Activated CD8-positive, alpha-beta memory T cell treated with anti-CD3 and anti-CD28 coated beads, Interleukin-2, amount 50 U/mL, for 24 hours (primary cell): ENCODE results near the gene INTS7.
"Not testable (repeated sequence)": the region's sequence is repeated elsewhere in the genome, so short reads cannot be mapped to it uniquely, and the experiment has no call there.

Source experiments
- DNase-seq: peaks from one replicate; pipeline ENCODE4 v3.0.0-alpha.2; 2020; ENCODE audit errors: extremely low read depth

The INTS7 gene

DNA sequence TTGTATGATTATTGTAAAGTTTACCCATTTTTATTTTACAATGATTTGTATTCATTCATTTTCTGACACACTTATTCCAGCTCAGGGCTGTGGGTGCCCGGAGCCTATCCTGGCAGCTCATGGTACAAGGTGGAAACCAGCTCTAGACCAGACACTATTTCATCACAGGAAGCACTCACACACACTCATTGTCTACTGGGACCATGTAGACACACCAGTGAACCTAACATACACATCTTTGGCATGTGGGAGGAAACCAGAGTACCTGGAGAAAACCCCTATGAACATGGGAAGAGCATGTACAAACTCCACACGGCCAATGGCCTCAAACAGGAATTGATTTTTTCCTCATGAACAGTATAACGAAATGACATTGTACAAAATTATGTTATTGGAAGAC lies 2.5 kb upstream of the INTS7 start:
- no peak for DNase-seq

DNA sequence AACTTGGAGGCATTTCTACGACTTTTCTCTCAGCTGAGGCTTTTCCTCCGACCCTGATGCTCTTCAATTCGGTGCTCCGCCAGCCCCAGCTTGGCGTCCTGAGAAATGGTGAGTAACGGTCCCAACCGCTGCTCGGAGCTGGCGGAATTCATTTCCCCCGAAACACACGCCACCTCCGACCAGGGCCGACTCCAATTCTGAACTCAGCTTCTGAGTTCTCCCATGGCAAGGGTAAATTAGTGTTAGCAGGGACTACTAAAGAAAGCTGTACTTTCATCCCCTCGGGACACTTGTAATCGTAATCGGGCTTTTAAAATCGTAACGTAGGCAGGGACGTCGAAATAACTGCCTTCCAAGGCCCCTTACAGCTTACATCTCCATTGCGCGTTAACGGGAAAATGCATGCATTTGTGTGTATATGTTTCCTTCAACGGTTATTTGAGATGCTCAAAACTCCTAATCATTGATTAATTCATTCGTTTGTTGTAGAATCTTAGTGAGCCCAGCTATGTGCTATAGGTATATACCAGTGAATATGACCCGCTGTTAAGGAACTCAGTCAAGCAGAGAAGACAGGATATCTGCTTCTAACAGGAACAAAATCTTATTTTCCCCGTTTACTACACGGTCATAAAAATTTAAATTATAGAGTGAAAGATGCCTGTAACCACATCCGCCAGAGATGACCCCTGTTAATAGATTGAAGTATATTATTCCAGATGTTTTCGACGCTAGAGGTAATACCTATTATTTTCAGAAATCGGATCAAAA lies 663 bp upstream of the INTS7 start:
- no peak for DNase-seq

DNA sequence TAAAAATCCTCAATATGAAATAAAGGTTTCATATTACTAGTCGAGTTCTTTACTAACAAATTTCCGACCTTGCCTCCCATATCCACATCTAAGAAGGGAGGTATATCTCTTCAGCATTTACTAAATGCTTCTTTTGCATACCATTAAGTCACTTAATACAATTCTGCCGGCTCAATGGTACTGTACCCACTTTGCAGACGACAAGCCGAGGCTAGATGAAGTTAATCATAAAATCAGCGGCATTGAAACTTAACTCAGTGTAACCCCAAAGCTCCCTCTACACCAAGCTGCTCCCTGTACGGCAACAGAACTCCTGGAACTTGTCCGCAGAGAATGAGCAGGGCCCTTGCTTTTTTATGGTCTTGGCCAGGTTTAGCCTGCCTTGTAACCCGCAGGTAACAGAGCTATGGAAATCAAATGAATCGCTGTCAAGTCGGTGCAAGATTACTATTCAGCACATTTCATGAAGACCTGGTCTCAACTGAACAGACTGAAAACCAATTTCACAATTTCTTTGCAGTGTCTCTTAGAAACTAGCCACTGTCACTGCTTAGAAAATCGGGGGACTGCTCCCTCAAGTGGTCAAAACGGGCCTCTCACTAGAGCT lies 738 bp downstream of the INTS7 start:
- DNase-seq = no peak

DNA sequence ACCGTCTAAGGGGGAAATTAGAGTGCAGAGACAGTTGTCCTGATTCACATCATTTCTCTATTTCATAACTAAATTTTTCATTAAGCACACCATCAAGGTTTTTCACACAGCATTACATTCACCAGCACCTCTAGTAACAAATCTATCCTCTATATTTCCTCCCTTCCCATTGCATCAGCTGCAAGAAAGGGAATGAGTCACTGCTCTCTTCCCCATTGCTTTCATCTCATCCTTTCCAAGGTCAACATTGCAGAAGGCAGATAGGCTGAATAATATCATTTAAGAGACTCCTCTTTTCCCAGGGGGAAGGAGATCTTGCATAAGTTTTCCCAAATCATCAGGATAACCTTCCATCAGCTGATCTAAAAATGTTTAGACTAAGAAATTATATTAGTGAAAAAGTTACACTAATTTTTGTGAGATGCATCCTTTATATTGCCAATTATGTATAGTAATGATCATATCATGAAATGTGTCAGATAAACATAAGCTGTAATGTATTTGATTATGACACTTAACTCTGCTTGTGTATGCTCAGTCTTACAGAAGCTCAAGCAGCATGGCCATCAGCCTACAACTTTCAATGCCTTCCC lies 4.3 kb downstream of the INTS7 start:
- DNase-seq = no peak

DNA sequence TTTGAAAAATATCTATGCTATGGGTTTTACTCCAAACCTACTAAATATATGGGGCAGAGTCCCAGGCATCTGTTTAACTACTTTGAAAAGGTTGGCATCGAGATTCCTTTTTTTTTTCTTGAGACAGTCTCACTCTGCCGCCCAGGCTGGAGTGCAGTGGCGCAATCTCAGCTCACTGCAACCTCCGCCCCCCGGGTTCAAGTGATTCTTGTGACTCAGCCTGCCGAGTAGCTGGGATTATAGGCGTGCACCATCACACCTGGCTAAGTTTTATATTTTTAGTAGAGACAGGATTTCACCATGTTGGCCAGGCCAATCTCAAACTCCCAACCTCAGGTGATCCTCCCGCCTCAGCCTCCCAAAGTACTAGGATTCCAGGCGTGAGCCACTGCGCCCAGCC lies 7.6 kb downstream of the INTS7 start:
- DNase-seq = not testable (repeated sequence)

DNA sequence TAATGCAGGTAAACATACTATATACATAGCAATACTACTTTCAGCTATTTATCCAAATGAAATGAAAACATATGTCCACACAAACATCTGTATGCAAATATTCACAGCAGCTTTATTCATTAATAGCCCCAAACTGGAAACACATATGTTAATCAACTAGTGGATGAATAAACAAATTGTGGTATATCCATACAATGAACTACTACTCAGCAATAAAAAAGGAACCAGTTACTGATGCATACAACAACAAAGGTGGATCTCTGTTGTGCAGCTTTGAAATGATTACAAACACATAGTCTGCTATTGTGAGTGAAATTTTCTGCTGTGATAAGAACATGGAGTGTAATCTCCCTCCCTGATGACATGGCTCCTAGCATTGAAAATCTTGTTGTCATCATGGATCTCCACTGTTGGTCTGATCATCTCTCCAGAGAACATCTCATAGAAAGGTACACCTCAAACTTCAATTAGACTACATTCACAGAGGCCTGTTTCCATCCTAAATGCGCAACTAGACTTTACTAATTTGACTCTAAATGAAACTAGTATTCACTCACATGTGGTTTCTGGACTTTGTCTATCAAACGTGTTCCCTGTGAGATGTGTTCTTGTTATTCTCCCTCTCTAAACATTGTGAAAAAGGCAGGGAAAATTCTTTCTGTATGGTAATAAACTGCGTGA lies 10.7 kb downstream of the INTS7 start:
- DNase-seq = no peak

DNA sequence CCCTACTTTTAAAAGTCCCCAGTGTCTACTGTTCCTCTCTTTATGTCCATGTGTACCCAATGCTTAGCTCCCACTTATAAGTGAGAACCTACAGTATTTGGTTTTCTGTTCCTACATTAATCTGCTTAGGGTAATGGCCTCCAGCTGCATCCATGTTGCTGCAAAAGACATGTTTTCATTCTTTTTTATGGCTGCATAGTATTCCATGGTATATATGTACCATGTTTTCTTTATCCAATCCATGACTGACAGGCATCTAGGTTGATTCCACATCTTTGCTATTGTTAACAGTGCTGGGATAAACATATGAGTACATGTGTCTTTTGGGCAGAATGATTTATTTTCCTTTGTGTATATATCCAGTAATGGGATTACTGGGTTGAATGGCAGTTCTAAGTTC lies 12.4 kb downstream of the INTS7 start:
- DNase-seq = not testable (repeated sequence)

DNA sequence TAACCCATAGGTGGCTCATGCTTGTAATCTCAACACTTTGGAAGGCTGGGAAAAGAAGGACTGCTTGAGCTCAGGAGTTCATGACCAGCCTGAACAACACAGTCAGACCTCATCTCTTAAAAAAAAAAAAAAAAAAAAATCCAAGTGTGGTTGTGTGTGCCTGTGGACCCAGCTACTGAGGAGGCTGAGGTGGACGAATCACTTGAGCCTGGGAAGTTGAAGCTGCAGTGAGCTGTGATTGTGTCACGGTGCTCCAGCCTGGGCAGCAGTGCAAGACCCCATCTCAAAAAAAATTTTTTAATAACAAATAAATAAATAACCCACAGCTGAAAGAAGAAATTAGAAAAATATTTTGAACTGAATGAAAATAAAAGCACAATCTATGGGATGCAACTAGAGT lies 13.8 kb downstream of the INTS7 start:
- no peak for DNase-seq

DNA sequence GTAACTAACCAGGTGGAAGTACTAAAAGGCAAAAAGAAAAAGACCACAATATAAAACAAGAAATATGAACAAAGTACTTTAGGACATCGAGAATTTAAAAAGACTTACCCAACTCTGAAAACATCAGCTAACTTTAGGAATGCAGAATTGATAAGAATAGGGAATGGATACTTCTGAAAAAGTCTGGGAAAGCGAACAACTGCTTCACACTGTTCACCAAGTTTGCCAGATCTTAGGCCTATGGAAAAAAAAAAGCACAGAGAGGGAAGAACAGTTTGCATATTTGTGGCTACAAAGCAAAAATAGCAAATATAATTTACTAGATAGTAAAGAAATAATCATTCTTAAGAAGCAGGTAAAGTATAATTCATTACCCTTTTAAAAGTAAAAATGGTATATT lies 14.4 kb downstream of the INTS7 start:
- no peak for DNase-seq

DNA sequence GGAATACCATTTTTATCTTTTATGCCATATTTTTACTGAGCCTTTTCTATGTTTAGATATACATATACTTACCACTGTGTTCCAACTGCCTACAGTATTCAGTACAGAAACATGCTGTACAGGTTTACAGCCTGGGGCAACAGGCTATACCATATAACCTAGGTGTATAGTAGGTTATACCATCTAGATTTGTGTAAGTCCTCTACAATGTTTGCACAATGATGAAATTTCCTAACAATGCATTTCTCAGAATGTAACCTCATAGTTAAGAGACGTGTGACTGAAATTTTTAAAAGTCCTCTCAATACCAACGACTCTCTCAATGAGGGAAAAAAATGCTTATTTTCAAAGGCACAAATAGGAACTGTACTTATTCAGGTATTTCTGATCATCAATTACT lies 21.7 kb downstream of the INTS7 start:
- DNase-seq = no peak

DNA sequence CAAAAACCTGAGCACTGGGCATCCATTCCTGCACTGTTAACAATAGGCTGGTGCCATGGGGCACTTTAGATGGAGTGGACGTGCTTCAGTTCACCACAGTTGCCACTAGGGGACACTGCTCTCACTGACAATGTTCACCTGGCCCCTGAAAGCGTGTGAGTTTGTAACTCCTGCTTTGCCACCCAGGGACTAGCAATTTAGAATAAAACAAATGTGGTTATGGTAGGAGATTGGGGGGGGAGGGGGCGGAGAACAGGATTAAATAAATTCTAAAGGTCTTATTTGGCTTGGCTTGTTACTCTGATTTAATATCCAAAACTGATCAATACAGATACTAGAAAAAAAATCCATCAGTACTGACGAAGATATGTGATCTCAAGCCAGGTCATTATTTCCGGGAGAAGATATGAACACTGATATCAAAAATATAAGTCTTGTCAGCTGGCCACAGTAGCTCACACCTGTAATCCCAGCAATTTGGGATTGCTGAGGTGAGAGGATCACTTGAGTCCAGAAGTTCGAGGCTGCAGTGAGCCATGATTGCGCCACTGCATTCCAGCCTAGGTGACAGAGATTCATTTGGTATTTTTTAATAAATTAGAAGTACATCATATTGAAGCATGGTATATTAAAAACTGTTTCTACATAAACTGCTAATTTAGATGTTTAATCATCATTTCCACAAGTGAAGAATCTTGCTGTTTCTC lies 23.2 kb downstream of the INTS7 start:
- peak; percentile 37 for DNase-seq

DNA sequence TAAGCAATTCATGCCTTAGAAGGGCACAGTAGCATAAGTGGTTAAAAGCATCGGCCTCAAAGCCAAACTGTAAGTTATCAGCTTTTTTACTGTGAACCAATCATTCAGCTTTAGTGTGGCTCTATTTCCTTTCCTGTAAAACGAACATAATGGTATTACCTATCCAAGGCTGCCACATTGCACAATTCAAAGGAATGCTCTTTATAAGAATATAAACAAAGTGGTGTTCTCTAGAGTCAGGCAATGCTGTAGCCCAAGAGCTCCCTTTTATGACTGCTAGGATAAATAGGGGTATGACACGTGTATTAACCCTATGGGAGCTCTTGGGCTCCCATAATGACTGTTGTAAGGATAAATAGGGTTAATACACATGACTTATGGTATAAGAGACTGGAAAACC lies 25.4 kb downstream of the INTS7 start:
- DNase-seq = no peak

DNA sequence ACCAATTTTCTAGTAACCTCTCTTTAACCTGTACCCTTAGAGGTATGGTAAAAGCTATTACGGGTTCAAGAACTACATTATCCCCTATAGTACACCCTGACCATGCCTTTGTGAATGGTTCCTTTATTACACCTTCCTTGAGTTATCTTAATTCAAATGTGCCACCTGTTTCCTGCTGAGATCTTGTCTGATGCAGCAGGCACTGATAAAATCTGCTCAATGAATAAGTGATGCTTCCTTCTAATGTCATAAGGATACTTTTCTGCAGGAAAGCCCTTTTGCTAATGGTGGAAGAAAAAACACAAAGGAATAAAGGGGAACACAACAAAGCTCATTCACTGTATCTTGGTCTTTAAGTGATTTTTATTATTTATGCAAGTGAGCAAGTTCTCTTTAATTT lies 25.8 kb downstream of the INTS7 start:
- DNase-seq = no peak

DNA sequence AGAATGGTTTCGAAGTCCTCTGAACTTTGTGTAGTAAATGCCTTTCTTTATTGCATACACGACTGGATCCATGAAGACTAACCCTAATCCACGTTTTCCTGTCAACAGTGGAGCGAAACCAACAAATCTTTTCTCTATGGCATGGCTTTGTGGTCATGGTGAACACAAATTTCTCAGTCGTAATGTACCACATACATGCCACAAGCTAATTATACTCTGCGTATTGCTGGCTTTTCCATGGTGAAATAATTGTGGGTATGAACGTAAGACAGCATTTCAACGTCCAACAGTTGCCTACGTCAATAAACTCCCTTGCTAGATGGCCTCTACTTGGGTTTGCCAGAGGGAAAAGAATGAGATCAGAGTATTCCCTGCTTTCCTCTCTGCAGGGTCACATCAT lies 27.5 kb downstream of the INTS7 start:
- no peak for DNase-seq

DNA sequence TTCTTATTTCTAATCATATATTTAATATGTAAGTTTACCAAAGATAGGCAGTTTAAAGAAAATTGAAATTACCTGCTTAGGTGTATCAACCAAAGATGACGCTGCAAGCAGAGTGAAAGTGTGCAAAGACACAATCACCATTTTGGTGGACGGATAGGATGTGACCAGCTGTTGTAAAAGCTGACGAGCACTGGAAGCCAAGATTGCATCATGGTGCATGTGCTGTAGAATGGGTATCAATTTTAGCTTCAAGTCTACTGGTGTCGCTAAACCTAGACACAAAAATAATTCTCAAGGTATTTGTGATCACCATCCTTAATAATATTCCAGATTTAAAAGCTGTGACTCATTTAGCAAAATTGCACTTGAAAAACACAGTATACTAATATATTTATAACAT lies 28.2 kb downstream of the INTS7 start:
- DNase-seq = no peak

DNA sequence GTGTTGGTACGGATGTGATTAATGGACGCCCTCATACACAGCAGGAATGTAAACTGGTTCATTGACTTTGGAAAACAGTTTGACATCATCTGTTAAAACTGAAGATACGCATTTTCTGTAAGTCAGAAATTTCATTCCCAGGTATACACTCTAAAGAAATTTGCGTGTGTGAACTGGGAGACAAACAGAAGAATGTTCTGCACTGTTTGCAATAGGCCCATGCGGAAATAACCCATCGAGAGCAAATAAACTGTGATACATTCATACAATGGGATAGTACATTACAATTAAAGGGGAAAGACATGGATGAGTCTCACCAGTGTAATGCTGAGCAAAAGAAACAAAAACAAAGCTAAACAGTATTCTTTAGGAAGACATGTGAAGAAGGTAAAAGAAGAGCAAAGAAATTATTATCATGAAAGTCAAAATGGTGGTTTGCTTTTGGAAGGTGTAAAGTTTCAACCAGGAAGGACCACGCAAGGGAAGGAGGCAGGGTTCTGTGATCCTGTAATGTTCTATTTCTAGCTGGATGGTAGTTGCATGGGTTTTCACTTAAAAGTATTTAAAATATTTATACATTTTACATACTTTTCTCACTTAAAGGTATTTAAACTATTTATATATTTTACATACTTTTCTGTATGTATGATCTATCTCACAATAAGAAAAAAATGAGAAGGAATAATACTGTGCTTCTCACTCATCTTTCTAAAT lies 30.3 kb downstream of the INTS7 start:
- DNase-seq = no peak

DNA sequence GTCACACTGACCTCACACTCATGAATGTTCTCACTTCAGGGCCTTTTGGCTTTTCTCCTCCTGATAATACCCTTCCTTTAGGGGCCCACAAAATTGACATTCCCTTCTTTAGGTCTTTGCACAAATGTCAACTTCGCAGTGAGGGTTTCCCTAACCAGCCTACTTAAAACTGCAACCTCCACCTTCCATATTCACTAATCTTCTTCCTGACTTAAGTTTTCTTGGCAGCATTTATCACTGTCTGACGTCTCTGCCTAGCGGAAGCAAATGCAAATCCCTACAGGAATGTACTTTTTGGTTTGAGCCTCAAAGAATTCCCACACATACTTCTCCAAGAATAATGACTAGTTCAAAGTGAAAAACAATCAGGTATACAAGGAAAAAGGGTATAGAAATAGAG lies 32.8 kb downstream of the INTS7 start:
- DNase-seq = no peak

DNA sequence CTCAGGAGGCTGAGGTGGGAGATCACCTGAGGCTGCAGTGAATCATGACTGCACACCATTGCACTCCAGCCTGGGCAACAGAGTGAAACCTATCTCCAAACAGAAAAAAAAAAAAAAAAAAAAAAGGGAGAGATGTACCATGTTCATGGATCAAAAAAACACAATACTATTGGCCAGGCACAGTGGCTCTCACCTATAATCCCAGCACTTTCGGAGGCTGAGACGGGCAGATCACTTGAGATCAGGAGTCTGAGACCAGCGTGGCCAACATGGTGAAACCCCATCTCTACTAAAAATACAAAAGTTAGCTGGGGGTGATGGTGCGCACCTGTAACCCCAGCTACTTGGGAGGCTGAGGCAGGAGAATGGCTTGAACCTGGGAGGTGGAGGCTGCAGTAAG lies 37.9 kb downstream of the INTS7 start:
- not testable (repeated sequence) for DNase-seq

DNA sequence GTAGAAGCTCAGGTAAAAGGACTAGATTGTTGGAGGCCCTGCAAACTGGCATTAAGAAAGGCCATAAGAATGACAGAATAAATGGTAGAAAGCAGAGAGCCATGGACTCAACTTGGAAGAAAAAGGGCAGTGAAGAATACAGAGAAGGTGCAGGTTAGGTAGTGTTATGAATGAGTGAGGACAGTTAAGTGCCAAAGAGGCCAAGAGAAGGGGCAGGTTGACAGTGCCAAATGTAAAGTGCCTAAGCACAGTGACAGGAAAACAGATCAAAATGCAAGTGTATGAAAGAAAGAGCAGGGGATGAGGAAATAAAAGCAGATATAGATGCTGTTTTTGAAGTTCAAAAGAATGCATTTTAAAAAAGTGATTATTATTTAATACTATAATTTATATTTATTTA lies 43.7 kb downstream of the INTS7 start:
- DNase-seq = no peak

DNA sequence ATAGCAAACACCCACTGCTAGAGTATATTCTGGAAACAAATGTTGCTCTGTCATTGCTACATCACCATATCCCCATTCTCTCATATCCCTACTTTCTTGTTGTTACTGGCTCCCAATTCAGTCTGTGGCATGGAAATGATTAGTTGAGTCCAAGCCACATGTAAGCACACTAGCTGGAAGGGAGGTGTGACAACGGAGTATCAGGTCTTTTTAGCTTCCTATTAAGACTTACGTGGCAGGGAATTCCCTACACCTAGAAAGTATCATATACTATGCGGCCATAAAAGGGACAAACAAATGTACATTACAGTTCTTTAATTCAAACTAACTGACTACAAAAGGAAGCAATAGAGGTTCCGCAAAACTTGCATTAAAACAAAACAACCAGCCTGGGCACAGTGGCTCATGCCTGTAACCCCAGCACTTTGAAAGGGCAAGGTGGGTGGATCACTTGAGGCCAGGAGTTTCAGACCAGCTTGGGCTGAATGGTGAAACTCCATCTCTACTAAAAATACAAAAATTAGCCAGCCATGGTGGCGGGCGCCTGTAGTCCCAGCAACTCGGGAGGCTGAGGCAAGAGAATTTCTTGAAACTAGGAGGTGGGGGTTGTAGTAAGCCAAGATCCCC lies 48.6 kb downstream of the INTS7 start:
- no peak for DNase-seq
